ENCODE results near the gene HIGD1B. TPM values are rescaled to one million over a fixed set of nuclear protein-coding genes. Genes with fewer than 3 reads are reported as not detected.
A peak's percentile ranks its signal among the peaks of the same experiment; 100 is the strongest.

The HIGD1B gene
- total RNA-seq, 2 experiments from 2014 or later, result not detected

- no peaks in the 10 kb centered on the region for H3K27me3 Mint-ChIP-seq
- no peak for DNase-seq
- H3K4me1 Mint-ChIP-seq, result no peaks in the 10 kb centered on the region
- H3K27ac Mint-ChIP-seq, result no peak overlapping the region
- ChIA-PET CTCF (interaction anchor here (1.0 kb wide), 1 partner anchor 72 kb away, joined by 3 read pairs; no protein-coding TSS in a partner anchor), POLR2A (no interaction called here)
- no peak overlapping the region for H3K4me3 Mint-ChIP-seq
- no peaks in the 10 kb centered on the region for H3K9me3 Mint-ChIP-seq
- peaks cover 20% of the 10 kb centered on the region for H3K36me3 Mint-ChIP-seq (ENCODE audit: low read depth)
Observed at GRCh38 chr17:44848257-44848795, 643 bp downstream of the HIGD1B start.

DNA sequence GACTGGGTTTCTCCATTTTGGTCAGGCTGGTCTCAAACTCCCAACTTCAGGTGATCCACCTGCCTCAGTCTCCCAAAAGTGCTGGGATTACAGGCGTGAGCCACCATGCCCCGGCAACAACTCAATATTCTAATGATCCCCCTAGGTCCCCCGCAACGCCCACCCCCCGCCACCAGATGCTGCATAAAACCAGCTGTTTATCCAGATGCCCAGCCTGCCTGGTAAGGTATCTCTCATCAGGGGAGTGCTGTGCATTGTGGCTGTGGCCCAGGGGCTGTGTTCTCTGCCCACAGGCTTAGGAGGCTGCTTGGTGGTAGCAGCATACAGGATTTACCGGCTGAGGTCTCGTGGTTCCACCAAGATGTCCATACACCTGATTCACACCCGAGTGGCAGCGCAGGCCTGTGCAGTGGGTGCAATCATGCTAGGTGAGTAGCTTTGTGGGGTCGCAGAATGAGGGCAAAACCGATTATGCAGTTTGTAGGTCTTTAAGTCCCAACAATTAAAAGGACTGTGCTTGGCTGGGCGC lies 1.3 kb downstream of the HIGD1B start:
- peaks cover 27% of the 10 kb centered on the region for H3K36me3 Mint-ChIP-seq (ENCODE audit: low read depth)
- CTCF ChIA-PET, result interaction anchor here (0.6 to 1.0 kb wide), 2 partner anchors 71 to 348 kb away, joined by 3 read pairs; no protein-coding TSS in a partner anchor
- DNase-seq, result no peak
- H3K4me3 Mint-ChIP-seq, result no peak overlapping the region
- POLR2A ChIA-PET, result no interaction called here
- no peaks in the 10 kb centered on the region for H3K4me1 Mint-ChIP-seq
- H3K9me3 Mint-ChIP-seq, result no peaks in the 10 kb centered on the region
- no peaks in the 10 kb centered on the region for H3K27me3 Mint-ChIP-seq
- H3K27ac Mint-ChIP-seq, result no peak overlapping the region

- no peak for DNase-seq
- Mint-ChIP-seq H3K9me3 (no peaks in the 10 kb centered on the region), H3K27me3 (no peaks in the 10 kb centered on the region), H3K4me1 (no peaks in the 10 kb centered on the region), H3K4me3 (no peak overlapping the region), H3K27ac (peak overlapping the region; percentile 12), H3K36me3 (ENCODE audit: low read depth) (peaks cover 37% of the 10 kb centered on the region)
- POLR2A ChIA-PET, result no interaction called here
- CTCF ChIA-PET, result no interaction called here
Observed at GRCh38 chr17:44850025-44850424, 2.3 kb downstream of the HIGD1B start.

DNA sequence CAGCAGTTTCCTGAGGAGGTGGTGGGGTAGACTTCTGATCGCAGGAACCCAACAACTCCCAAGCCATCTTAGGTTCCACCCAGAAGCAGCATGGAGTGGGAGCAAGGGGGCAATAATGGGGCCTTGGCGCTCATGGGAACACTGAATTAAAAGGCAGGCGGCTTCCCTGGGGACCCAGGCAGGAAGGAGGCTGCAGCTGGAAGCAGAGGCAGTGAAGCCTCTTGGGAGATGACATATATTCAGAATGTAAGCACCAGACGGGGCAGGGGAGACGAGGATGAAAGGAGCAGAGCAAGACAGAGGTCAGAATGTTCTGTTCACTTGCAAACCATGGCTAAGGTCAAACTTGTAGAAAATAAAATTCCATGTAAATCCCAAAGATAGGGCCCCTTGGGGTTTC lies 2.9 kb downstream of the HIGD1B start:
- DNase-seq, result no peak
- Mint-ChIP-seq H3K27ac (no peak overlapping the region), H3K27me3 (no peaks in the 10 kb centered on the region), H3K36me3 (ENCODE audit: low read depth) (peaks cover 37% of the 10 kb centered on the region), H3K9me3 (no peaks in the 10 kb centered on the region), H3K4me1 (no peaks in the 10 kb centered on the region), H3K4me3 (no peak overlapping the region)
- CTCF ChIA-PET, result no interaction called here
- POLR2A ChIA-PET, result no interaction called here

- CTCF ChIA-PET, result interaction anchor here (0.6 kb wide), 1 partner anchor 343 kb away, joined by 3 read pairs; no protein-coding TSS in a partner anchor
- H3K9me3 Mint-ChIP-seq, result no peaks in the 10 kb centered on the region
- POLR2A ChIA-PET, result no interaction called here
- no peak overlapping the region for H3K27ac Mint-ChIP-seq
- H3K36me3 Mint-ChIP-seq (ENCODE audit: low read depth), result peaks cover 57% of the 10 kb centered on the region
- H3K27me3 Mint-ChIP-seq, result no peaks in the 10 kb centered on the region
- DNase-seq, result no peak
- no peak overlapping the region for H3K4me3 Mint-ChIP-seq
- no peaks in the 10 kb centered on the region for H3K4me1 Mint-ChIP-seq
Observed at GRCh38 chr17:44854192-44854591, 6.5 kb downstream of the HIGD1B start.

- Mint-ChIP-seq H3K4me3 (no peak overlapping the region), H3K36me3 (ENCODE audit: low read depth) (peaks cover 53% of the 10 kb centered on the region), H3K27ac (no peak overlapping the region), H3K27me3 (no peaks in the 10 kb centered on the region), H3K9me3 (no peaks in the 10 kb centered on the region), H3K4me1 (no peaks in the 10 kb centered on the region)
- CTCF ChIA-PET, result interaction anchor here (0.6 to 1.7 kb wide), 2 partner anchors 76 to 80 kb away, joined by 3 to 5 read pairs; no protein-coding TSS in a partner anchor
- DNase-seq, result no peak
- POLR2A ChIA-PET, result no interaction called here
Observed at GRCh38 chr17:44859701-44860100, 12.0 kb downstream of the HIGD1B start.

DNA sequence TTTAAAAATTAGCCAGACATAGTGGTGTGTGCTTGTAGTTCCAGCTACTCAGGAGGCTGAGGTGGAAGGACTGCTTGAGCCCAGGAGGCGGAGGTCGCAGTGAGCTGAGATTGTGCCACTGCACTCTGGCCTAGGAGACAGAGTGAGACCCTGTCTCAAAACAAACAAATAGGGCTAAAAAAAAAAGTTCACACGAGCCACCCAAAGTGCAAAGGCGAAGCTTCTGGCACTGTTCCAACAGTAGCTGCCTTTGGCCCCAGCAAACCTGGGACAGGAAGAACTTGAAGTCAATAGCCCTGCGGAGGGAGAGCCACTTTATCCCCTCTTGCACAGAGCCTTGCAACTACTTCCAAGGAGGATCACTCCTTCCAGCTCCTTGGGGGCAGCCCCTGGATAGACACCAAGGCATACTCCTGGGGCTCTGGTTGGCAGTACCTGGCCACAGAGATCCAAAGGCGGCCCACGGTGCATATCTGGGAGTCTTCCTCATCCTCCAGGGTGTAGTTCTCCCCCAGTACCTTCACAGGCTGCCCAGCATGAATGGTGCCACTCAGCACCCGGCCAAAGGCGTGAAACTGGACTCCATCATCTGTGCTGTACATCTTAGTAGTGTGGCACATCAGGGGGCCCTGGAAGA lies 14.7 kb downstream of the HIGD1B start:
- H3K4me3 Mint-ChIP-seq, result no peak overlapping the region
- no peaks in the 10 kb centered on the region for H3K27me3 Mint-ChIP-seq
- H3K36me3 Mint-ChIP-seq (ENCODE audit: low read depth), result peaks cover 51% of the 10 kb centered on the region
- no peaks in the 10 kb centered on the region for H3K4me1 Mint-ChIP-seq
- CTCF ChIA-PET, result interaction anchor here (1.8 to 10.5 kb wide), 2 partner anchors 15 to 85 kb away, joined by 6 to 144 read pairs; no protein-coding TSS in a partner anchor
- no peaks in the 10 kb centered on the region for H3K9me3 Mint-ChIP-seq
- DNase-seq, result no peak
- POLR2A ChIA-PET, result interaction anchor here (1.6 kb wide), 1 partner anchor 83 kb away, joined by 3 read pairs; no protein-coding TSS in a partner anchor
- no peak overlapping the region for H3K27ac Mint-ChIP-seq

DNA sequence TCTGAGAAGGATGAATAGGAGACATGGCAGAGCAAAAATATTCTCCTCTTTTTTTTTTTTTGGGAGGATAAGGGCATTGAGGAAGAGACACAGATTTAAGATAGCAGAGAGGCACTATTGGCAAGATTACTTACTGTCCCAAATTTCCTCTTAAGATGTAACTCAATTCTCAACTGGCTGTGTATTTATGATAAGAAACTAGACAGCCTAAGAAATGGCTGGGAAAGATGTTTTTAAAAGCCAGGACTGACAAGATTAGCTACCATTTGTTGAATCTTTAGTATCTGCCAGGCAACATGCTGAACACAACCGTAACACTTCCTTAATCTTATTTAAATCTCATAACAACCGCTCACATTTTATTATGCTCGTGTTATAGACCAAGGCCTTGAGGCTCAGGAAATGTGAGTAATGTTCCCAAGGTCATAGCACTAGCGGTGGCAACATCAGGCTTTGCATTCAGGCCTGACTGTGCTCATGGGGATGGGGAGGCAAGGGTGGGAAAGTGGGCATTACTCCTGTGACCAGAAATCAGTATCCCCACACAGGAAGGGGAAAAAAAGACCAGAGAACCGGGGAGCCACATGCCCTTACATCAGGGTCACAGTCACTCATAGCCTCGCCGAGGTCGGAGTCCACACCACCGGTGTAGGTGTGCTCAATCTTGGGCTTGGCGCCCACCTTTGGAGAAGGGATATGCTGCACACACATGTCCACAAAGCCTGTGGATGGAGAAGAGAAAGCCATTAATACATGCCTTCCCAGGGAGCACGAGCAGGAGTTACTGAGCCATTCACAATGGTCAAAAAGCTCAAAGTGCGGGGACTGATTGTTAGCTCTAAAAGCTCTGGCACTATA lies 15.6 kb downstream of the HIGD1B start:
- ChIA-PET CTCF (interaction anchor here (1.8 to 10.5 kb wide), 3 partner anchors 14 to 85 kb away, joined by 6 to 144 read pairs (median 31); no protein-coding TSS in a partner anchor), POLR2A (no interaction called here)
- DNase-seq, result no peak
- no peak overlapping the region for H3K4me3 Mint-ChIP-seq
- H3K9me3 Mint-ChIP-seq, result no peaks in the 10 kb centered on the region
- H3K27ac Mint-ChIP-seq, result no peak overlapping the region
- no peaks in the 10 kb centered on the region for H3K4me1 Mint-ChIP-seq
- H3K27me3 Mint-ChIP-seq, result no peaks in the 10 kb centered on the region
- H3K36me3 Mint-ChIP-seq (ENCODE audit: low read depth), result peaks cover 52% of the 10 kb centered on the region

GRCh38 chr17:44864831-44865230 lies 17.1 kb downstream of the HIGD1B start:
- no peaks in the 10 kb centered on the region for H3K4me1 Mint-ChIP-seq
- CTCF ChIA-PET, result interaction anchor here (0.8 to 10.5 kb wide), 8 partner anchors 8 to 95 kb away, joined by 3 to 144 read pairs (median 4); no protein-coding TSS in a partner anchor
- H3K27ac Mint-ChIP-seq, result no peak overlapping the region
- POLR2A ChIA-PET, result interaction anchor here (1.0 to 1.5 kb wide), 3 partner anchors 22 to 86 kb away, joined by 3 to 4 read pairs (median 3); no protein-coding TSS in a partner anchor
- peaks cover 48% of the 10 kb centered on the region for H3K36me3 Mint-ChIP-seq (ENCODE audit: low read depth)
- no peak for DNase-seq
- no peaks in the 10 kb centered on the region for H3K9me3 Mint-ChIP-seq
- H3K4me3 Mint-ChIP-seq, result no peak overlapping the region
- no peaks in the 10 kb centered on the region for H3K27me3 Mint-ChIP-seq

- Mint-ChIP-seq H3K27me3 (no peaks in the 10 kb centered on the region), H3K4me1 (no peaks in the 10 kb centered on the region), H3K4me3 (no peak overlapping the region), H3K9me3 (no peaks in the 10 kb centered on the region), H3K27ac (no peak overlapping the region), H3K36me3 (ENCODE audit: low read depth) (peaks cover 48% of the 10 kb centered on the region)
- ChIA-PET POLR2A (interaction anchor here (1.0 to 1.5 kb wide), 3 partner anchors 22 to 86 kb away, joined by 3 to 4 read pairs (median 3); no protein-coding TSS in a partner anchor), CTCF (interaction anchor here (0.8 to 10.5 kb wide), 7 partner anchors 9 to 96 kb away, joined by 3 to 144 read pairs (median 4); no protein-coding TSS in a partner anchor)
- DNase-seq, result peak; percentile 69
Observed at GRCh38 chr17:44865231-44865660, 17.6 kb downstream of the HIGD1B start.

GRCh38 chr17:44865931-44866330 lies 18.2 kb downstream of the HIGD1B start:
- POLR2A ChIA-PET, result interaction anchor here (1.5 kb wide), 1 partner anchor 85 kb away, joined by 4 read pairs; no protein-coding TSS in a partner anchor
- H3K9me3 Mint-ChIP-seq, result no peaks in the 10 kb centered on the region
- no peak overlapping the region for H3K4me3 Mint-ChIP-seq
- CTCF ChIA-PET, result interaction anchor here (0.5 to 10.5 kb wide), 6 partner anchors 9 to 233 kb away, joined by 3 to 144 read pairs (median 4); no protein-coding TSS in a partner anchor
- no peaks in the 10 kb centered on the region for H3K27me3 Mint-ChIP-seq
- no peaks in the 10 kb centered on the region for H3K4me1 Mint-ChIP-seq
- no peak overlapping the region for H3K27ac Mint-ChIP-seq
- peaks cover 48% of the 10 kb centered on the region for H3K36me3 Mint-ChIP-seq (ENCODE audit: low read depth)
- DNase-seq, result no peak

DNA sequence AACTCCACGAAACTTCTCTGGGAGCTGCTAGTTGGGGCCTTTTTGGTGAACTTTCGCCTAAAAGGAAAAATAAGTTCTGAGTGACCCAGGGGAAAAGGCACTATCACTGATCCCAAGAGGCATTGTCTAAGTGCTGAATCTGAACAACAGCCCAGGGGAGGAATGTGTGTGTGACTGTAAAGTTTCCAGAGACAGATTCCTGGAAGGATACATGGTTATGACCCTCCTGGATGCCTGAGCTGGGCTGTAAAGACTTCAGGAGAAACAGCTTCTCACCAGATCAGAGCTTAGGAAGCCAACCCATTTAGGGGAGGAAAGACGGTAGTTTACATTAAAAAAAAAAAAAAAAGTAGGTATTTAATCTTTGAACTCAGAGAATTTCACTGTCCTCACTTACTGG lies 20.2 kb downstream of the HIGD1B start:
- Mint-ChIP-seq H3K27ac (no peak overlapping the region), H3K9me3 (no peaks in the 10 kb centered on the region), H3K4me1 (no peaks in the 10 kb centered on the region), H3K36me3 (ENCODE audit: low read depth) (peaks cover 53% of the 10 kb centered on the region), H3K4me3 (no peak overlapping the region), H3K27me3 (no peaks in the 10 kb centered on the region)
- ChIA-PET CTCF (interaction anchor here (1.4 to 10.5 kb wide), 3 partner anchors 9 to 90 kb away, joined by 5 to 144 read pairs (median 31); no protein-coding TSS in a partner anchor), POLR2A (interaction anchor here (1.4 kb wide), 1 partner anchor 15 kb away, joined by 3 read pairs; no protein-coding TSS in a partner anchor)
- DNase-seq, result no peak

All from activated CD4-positive, alpha-beta memory T cell treated with anti-CD3 and anti-CD28 coated beads, Interleukin-2, amount 10 ng/mL, durations not matched to agents 7 days and 5 days (primary cell).